HL-60 (cell line): Measurements from ENCODE around the gene BCO1.
"Not testable (repeated sequence)": the region's sequence is repeated elsewhere in the genome, so short reads cannot be mapped to it uniquely, and the experiment has no call there.

Source experiments
- DNase-seq, 2 experiments: peaks; one replicate each; pipeline ENCODE4 v3.0.0-alpha.2; 2010 to 2020; ENCODE audit warnings: low read depth in 1 of 2, low spot score in 1 of 2
- H3K27ac ChIP-seq: fragments of 250-450 bp; sonication (Bioruptor Pico); replicated peaks from 2 replicates; pipeline ENCODE4 v1.5.1; 2020; ENCODE audit warnings: mild to moderate bottlenecking, moderate library complexity
- H3K27me3 ChIP-seq: fragments of 250-450 bp; sonication (Bioruptor Pico); 2 replicates; pipeline ENCODE4 v1.5.1; 2021; ENCODE audit warnings: mild to moderate bottlenecking, moderate library complexity; ENCODE audit not compliant: insufficient read depth, poor library complexity, severe bottlenecking
- H3K4me3 ChIP-seq: replicated peaks from 2 replicates; pipeline ENCODE4 v1.5.1; 2011; ENCODE audit warnings: mild to moderate bottlenecking, control low read depth, low read length; ENCODE audit not compliant: insufficient read depth
- CTCF ChIP-seq: IDR thresholded peaks from one replicate; pipeline ENCODE4 v1.5.1; 2011; ENCODE audit warnings: low read length, control low read depth, inconsistent platforms; ENCODE audit not compliant: insufficient read depth
- GABPA ChIP-seq: IDR thresholded peaks from 2 replicates; pipeline ENCODE4 v1.6.1; 2012; ENCODE audit warnings: low read depth
- POLR2AphosphoS5 ChIP-seq: IDR thresholded peaks from 2 replicates; pipeline ENCODE4 v1.6.1; 2012; ENCODE audit warnings: low read depth
- REST ChIP-seq: IDR thresholded peaks from 2 replicates; pipeline ENCODE4 v1.6.1; 2012; ENCODE audit warnings: low read depth; ENCODE audit not compliant: insufficient replicate concordance
- SPI1 ChIP-seq: IDR thresholded peaks from 2 replicates; pipeline ENCODE4 v1.6.1; 2012; ENCODE audit warnings: low read depth, mild to moderate bottlenecking, borderline replicate concordance

Gene BCO1

GRCh38 chr16:81221731-81222130 is 16.8 kb upstream of the BCO1 start:
- Histone ChIP-seq H3K4me3 (no peak overlapping the region), H3K27ac (no peak overlapping the region), H3K27me3 (no peaks in the 10 kb centered on the region)
- DNase-seq: no peak
- no peak for TF ChIP-seq POLR2AphosphoS5
- TF ChIP-seq CTCF: no peak
- TF ChIP-seq SPI1: no peak
- TF ChIP-seq REST: no peak
- no peak for TF ChIP-seq GABPA

GRCh38 chr16:81224824-81225223 is 13.7 kb upstream of the BCO1 start:
- no peak for DNase-seq
- TF ChIP-seq SPI1: no peak
- TF ChIP-seq GABPA: no peak
- Histone ChIP-seq H3K4me3 (no peak overlapping the region), H3K27me3 (no peaks in the 10 kb centered on the region), H3K27ac (no peak overlapping the region)

- DNase-seq: peak in 1 of 2 experiments; percentile 32
- H3K27ac ChIP-seq: not testable (repeated sequence)
Observed at GRCh38 chr16:81225697-81226096, 12.8 kb upstream of the BCO1 start.

GRCh38 chr16:81227785-81228184 is 10.7 kb upstream of the BCO1 start:
- H3K27ac ChIP-seq: no peak overlapping the region
- DNase-seq: no peak
- H3K27me3 ChIP-seq: no peaks in the 10 kb centered on the region
- no peak overlapping the region for H3K4me3 ChIP-seq
- TF ChIP-seq GABPA (no peak), CTCF (no peak)

More at GRCh38 chr16:81225697-81226096, 12.8 kb upstream of the BCO1 start:
- not testable (repeated sequence) for H3K27me3 ChIP-seq, H3K4me3 ChIP-seq

- TF ChIP-seq REST (no peak), CTCF (no peak)
- Histone ChIP-seq H3K27me3 (no peaks in the 10 kb centered on the region), H3K27ac (no peak overlapping the region), H3K4me3 (no peak overlapping the region)
- no peak for DNase-seq
Observed at GRCh38 chr16:81229811-81230210, 8.7 kb upstream of the BCO1 start.
